C1 segment of cervical spinal cord (tissue), 14 donors: ENCODE results near the gene ROR2.
"Not testable (repeated sequence)": the region's sequence is repeated elsewhere in the genome, so short reads cannot be mapped to it uniquely, and the experiment has no call there.

Source experiments
- DNase-seq, 14 donors: peaks; one replicate each; lab custom pipeline; 2025; lab: John Stamatoyannopoulos, UW

ROR2 gene

DNA sequence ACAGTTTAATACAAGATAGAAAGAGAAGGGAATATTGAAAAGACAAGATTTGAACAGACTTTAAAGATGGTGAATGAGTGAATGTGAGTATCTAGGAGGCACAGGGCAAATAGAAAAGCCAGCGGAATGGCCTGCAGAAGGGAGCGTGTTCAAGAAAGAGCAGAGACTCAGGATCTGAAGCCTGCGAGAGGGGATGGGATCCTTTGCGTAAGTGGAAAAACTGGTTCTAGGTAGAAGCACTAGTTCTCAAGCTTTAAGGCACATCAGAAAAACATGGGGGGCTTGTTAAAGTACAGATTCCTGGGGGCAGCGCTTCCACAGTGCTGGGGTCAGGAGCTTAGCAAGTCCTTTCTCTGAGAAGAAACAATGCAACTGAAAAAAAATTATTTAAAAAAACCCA is 431.6 kb downstream of the ROR2 start:
- no peak for DNase-seq

DNA sequence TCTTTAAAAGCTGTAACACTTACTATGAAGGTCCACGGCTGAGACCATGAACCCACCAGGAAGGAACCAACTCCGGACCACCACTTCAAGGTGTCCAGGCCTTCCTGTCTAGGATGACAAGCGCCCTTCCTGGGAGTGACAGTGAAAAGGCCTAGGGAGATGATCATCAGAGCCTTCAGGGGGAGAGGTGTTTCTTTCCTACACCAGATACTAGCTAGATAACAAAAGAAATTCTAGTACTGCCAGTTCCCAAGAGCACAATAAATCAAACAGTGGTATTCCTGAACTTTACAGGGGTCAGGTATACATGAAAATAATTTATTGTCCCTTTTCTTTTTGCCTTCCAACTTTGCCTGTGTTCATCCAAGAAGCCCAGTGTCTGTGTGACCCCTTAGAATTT is 432.2 kb downstream of the ROR2 start:
- DNase-seq = no peak

DNA sequence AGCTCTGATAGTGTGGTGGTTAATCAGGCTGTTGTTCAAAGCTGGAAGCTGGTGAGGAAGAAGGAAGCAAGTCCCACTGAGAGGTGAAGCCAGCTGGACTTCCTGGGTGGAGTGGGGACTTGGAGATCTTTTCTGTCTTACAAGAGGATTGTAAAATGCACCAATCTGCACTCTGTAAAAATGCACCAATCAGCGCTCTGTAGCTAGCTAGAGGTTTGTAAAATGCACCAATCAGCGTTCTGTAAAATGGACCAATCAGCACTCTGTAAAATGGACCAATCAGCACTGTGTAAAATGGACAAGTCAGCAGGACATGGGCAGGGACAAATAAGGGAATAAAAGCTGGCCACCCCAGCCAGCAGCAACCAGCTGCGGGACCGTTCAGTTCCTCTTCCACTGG is 432.7 kb downstream of the ROR2 start:
- DNase-seq = not testable (repeated sequence)

DNA sequence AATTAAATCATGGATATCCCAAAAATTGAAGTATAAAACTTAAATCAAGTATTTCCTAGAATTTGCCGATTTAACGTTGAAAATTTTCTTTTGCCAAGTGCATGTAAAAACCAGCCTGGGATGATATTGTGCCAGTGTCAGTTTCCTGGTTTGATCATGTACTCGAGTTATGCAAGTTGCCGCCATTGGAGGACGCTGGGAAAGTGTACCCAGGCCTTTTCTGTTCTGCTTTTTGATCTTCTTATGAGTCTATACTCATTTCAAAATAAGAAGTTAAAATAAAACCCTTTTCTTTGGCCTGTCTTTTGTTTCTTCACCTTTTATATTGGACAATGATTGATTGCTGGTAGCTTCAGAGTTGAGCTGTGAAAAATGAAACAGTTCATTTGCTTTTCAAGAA is 433.3 kb downstream of the ROR2 start:
- DNase-seq = no peak

DNA sequence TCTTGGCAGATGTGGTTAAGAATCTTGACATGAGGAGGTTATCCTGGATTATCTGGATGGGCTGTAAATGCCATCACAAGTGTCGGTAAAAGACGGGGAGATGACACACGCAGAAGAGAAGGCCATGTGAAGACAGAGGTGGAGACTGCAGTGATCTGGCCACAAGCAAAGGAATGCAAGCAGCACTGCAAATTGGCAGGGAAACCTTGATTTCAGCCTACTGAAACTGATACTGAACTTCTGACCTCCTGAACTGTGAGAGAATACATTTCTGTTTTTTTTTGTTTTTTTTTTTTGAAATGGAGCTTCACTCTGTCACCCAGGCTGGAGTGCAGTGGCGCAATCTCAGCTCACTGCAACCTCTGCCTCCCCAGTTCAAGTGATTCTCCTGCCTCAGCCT is 433.9 kb downstream of the ROR2 start:
- DNase-seq = no peak

DNA sequence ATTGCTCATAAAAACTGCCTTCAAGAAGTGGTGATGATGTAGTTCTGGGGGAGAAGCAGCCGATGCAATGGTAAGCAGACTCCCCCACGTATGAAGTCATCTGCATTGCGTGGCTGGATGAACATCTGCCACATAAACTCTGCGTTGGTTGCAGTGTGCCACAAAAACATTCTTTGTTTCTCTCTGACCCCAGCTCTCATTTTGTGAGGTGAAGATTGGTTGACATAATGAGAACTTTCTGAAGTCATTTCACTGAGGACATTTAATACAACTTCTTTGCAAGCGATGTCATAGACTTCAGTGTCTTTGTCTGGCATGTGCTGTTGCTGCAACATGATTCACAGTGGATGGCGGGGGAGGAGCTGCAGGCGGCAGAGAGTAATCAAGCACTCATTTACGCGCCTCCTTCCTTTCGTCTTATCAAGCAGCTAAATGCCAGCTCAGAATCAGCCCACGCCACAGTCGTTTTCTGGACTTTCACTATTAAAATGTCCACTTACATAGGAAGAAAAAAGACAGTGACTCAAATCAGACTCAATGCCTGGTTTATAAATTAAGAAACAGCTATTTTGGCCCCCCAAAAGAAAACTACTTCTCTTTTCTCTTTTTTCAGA is 434.8 kb downstream of the ROR2 start:
- DNase-seq = no peak
